HFFc6 (cell line): ENCODE data around the gene GRHPR. TPM values are rescaled to one million over a fixed set of nuclear protein-coding genes. Genes with fewer than 3 reads are reported as not detected.

Experiments used
- DNase-seq: peaks from one replicate; pipeline ENCODE4 v3.0.0-alpha.2; 2018
- H3K27ac Mint-ChIP-seq: 2 replicates; pipeline ENCODE4 v1.8.0; 2020; ENCODE audit warnings: mild to moderate bottlenecking, mixed read lengths
- H3K27me3 Mint-ChIP-seq: 2 replicates; pipeline ENCODE4 v1.8.0; 2021; ENCODE audit warnings: mild to moderate bottlenecking, moderate library complexity, mixed read lengths; ENCODE audit not compliant: insufficient read depth
- H3K36me3 Mint-ChIP-seq: 2 replicates; pipeline ENCODE4 v1.8.0; 2021; ENCODE audit warnings: low read depth, mixed read lengths
- H3K4me1 Mint-ChIP-seq: 2 replicates; pipeline ENCODE4 v1.8.0; 2020; ENCODE audit warnings: low read depth, mixed read lengths
- H3K4me3 Mint-ChIP-seq: 2 replicates; pipeline ENCODE4 v1.8.0; 2020; ENCODE audit warnings: mild to moderate bottlenecking, moderate library complexity, mixed read lengths
- H3K9me3 Mint-ChIP-seq: 2 replicates; pipeline ENCODE4 v1.8.0; 2020; ENCODE audit warnings: mild to moderate bottlenecking, mixed read lengths
- total RNA-seq, 6 experiments: library from RNA; stranded (reverse); fragmentation: NEBNext Ultra II Directional; extraction: Animal tissue kit (Norgen Biotek cat#: 25700); gene quantifications; 2 replicates in 1 of 6; 3 replicates in 5 of 6; pipeline ENCODE4 v1.2.3, GENCODE V29; 2021
- TF ChIP-seq, protein P1 (sequence below): fragments of 200-600 bp; sonication (generic); IDR thresholded peaks from 2 replicates; pipeline ENCODE4 v1.5.0; 2021; ENCODE audit warnings: antibody characterized with exemption, mild to moderate bottlenecking

GRHPR gene
- total RNA-seq, 6 experiments from 2014 or later: 106 to 116 (median 111) TPM

DNA sequence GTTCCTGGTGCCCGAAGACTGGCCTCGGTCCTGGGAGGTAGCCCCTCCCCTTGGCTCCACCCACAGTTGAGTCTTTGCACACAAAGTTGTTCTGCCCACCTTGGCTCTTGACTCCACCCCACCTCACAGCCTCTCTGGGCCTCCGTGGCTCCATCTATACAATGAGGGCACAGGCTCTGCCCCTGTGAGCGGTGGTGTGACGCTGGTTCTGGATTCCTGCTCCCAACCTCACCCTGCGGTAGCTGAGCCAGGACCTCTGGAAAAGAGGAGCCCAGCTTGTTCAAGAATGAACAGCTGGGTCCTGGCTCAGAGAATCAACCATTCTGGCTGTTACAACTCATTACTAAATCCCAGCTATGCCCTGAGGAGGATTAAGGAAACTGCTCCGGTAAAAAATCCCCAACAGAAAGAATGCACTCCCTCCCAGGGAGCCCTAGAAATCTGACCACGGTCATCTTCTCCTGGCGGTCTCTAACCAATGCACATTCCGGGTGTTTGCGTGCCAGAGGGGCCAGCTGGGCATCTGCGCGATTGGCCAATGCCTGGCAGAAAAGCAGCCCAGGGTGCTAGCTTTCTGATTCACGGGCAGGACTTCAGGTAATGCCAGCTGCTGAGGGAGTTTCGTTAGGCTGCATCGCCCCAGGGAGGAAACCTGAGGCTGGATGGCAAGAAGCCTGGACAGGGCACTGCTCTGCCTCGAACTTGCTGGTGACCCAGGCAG, 9.9 kb upstream of the GRHPR start:
- no peaks in the 10 kb centered on the region for H3K9me3 Mint-ChIP-seq
- TF ChIP-seq, protein P1, sequence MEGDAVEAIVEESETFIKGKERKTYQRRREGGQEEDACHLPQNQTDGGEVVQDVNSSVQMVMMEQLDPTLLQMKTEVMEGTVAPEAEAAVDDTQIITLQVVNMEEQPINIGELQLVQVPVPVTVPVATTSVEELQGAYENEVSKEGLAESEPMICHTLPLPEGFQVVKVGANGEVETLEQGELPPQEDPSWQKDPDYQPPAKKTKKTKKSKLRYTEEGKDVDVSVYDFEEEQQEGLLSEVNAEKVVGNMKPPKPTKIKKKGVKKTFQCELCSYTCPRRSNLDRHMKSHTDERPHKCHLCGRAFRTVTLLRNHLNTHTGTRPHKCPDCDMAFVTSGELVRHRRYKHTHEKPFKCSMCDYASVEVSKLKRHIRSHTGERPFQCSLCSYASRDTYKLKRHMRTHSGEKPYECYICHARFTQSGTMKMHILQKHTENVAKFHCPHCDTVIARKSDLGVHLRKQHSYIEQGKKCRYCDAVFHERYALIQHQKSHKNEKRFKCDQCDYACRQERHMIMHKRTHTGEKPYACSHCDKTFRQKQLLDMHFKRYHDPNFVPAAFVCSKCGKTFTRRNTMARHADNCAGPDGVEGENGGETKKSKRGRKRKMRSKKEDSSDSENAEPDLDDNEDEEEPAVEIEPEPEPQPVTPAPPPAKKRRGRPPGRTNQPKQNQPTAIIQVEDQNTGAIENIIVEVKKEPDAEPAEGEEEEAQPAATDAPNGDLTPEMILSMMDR: no peak
- H3K27ac Mint-ChIP-seq: peak overlapping the region; percentile 52
- no peaks in the 10 kb centered on the region for H3K36me3 Mint-ChIP-seq
- peak; percentile 59 for DNase-seq
- H3K27me3 Mint-ChIP-seq: no peaks in the 10 kb centered on the region; the same call in 1 of the 2 replicates
- H3K4me1 Mint-ChIP-seq: peaks cover 36% of the 10 kb centered on the region
- H3K4me3 Mint-ChIP-seq: peak overlapping the region; percentile 17; the same call in 1 of the 2 replicates

DNA sequence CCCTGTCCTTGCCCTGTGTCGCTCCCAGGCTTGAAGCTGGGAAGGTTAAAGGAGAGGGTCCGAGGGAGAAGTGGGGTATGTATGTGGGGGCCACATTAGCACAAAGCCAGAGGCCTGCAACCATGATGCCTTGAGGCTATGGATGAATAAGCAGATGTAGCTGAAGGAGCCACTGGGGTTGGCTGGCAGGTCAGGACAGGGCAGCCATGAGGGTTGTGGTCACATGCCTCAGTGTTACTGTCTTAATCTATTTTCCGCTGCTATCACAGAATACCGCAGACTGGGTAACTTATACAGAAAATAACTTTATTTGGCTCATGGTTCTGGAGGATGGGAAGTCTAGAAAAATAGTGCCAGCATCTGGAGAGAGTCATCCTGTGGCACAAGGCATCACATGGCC, 9.2 kb upstream of the GRHPR start:
- peak; percentile 33 for DNase-seq
- H3K27me3 Mint-ChIP-seq: no peaks in the 10 kb centered on the region; the same call in 1 of the 2 replicates
- no peak overlapping the region for H3K4me3 Mint-ChIP-seq
- H3K4me1 Mint-ChIP-seq: peaks cover 36% of the 10 kb centered on the region
- peak overlapping the region; percentile 52; the same call in 1 of the 2 replicates for H3K27ac Mint-ChIP-seq
- H3K36me3 Mint-ChIP-seq: no peaks in the 10 kb centered on the region
- no peaks in the 10 kb centered on the region for H3K9me3 Mint-ChIP-seq
- TF ChIP-seq, protein P1: no peak

DNA sequence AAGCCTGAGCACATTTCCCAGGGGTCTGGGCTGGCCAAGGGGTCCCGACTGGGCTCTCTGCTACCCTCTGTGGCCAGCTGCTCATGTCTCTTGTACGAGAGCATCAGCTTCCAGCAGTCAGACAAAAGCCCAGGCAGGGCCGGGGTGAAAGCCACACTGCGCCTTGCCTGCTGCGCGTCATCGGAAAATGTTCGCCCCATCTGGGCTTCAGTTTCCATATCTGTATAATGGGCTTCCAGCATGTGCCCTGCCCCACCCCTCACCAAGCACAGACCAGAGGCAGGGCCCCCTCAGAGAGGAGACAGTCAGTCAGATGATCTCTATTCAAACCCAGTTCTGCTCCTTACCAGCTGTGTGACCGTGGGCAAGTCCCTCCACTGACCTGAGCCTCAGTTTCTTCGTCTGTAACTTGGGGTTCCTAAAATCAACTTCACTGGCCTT, 8.0 kb upstream of the GRHPR start:
- H3K36me3 Mint-ChIP-seq: no peaks in the 10 kb centered on the region
- H3K27ac Mint-ChIP-seq: peak overlapping the region; percentile 94
- H3K4me1 Mint-ChIP-seq: peaks cover 36% of the 10 kb centered on the region
- DNase-seq: no peak
- H3K9me3 Mint-ChIP-seq: no peaks in the 10 kb centered on the region
- no peaks in the 10 kb centered on the region; the same call in 1 of the 2 replicates for H3K27me3 Mint-ChIP-seq
- H3K4me3 Mint-ChIP-seq: no peak overlapping the region
- TF ChIP-seq, protein P1: no peak

DNA sequence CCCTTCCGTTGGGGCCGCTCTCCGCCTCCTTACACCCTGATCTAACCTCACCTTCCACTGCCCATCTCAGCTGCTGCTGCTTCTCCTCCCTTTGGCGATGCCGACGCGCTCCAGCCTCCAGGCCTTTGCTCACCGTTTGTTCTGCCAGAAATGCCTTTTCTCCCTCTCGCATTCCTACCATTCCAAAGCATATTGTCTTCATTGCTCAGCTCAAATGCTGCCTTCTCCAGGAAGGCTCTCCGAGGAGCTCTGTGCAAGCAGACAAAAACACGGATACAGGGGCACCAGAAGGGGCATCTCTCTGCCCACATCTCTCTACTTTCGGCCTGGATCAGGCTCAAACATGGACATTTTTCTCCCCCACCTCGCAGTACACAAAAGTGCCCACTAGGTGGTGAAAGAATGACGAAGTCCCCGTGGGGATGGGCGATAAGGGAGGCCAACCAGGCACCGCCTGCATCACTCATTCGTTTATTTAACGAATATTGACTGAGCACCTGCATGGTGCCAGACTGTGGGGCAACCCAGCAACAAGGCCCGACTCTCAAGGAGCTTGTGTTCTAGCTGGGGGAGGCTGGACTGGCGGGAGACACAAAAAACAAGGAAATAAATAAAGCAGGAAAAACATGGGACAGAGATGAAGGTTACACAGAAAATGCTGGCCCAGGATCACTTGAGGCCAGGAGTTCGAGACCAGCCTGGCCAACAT, 7.3 kb upstream of the GRHPR start:
- H3K36me3 Mint-ChIP-seq: no peaks in the 10 kb centered on the region
- peak; percentile 82 for DNase-seq
- peak overlapping the region; percentile 84 for H3K4me3 Mint-ChIP-seq
- H3K4me1 Mint-ChIP-seq: peaks cover 36% of the 10 kb centered on the region
- peak overlapping the region; percentile 94 for H3K27ac Mint-ChIP-seq
- TF ChIP-seq, protein P1: peak; percentile 93
- no peaks in the 10 kb centered on the region; the same call in 1 of the 2 replicates for H3K27me3 Mint-ChIP-seq
- no peaks in the 10 kb centered on the region for H3K9me3 Mint-ChIP-seq

DNA sequence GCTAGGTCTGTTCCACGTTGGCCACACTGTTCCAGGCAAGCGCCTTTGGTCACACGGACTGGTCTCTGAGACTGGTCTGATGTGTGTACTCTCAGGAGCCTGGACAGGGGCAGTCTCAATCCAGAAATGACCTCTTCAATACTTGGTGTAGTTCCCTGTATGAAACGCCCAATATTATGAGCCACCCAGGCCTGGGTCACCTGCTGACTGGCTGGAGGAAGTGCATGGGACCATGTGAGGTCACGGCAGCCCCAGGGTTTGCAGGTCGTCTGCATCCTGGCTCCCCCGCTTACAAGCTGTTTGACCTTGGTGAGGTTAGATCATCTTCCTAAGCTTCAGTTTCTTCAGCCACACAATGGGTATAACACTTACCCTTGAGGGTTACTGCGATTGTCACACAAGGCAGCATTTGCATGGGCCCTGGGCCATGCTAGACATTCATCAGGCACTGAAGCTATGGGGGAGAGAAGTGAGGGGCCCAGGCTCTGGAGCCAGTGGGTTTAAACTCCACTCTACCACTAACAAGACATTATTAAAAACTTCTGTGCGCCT, 5.2 kb upstream of the GRHPR start:
- H3K27me3 Mint-ChIP-seq: no peaks in the 10 kb centered on the region
- no peaks in the 10 kb centered on the region for H3K36me3 Mint-ChIP-seq
- H3K27ac Mint-ChIP-seq: no peak overlapping the region
- H3K9me3 Mint-ChIP-seq: no peaks in the 10 kb centered on the region
- DNase-seq: no peak
- H3K4me1 Mint-ChIP-seq: peaks cover 35% of the 10 kb centered on the region
- TF ChIP-seq, protein P1: no peak
- no peak overlapping the region for H3K4me3 Mint-ChIP-seq
